H1 (cell line): ENCODE measurements around the gene PRKCI. TPM values are rescaled to one million over a fixed set of nuclear protein-coding genes. Genes with fewer than 3 reads are reported as not detected.
A peak's percentile ranks its signal among the peaks of the same experiment; 100 is the strongest.

Experiments
- PHF8 ChIP-seq: fragments of 200-600 bp; sonication (generic); conservative IDR thresholded peaks from 2 replicates; pipeline ENCODE4 v1.7.1; 2012; ENCODE audit warnings: low read depth, mild to moderate bottlenecking, inconsistent platforms, low read length, moderate library complexity
- polyA plus RNA-seq, 7 experiments: library from polyadenylated mRNA; depleted of rRNA in 3 of 7; stranded (reverse) in 5 of 7; unstranded in 2 of 7; fragments of >200 nt in 5 of 7; fragments of 200-250 nt in 2 of 7; gene quantifications; 1 replicate in 5 of 7; 2 replicates in 1 of 7; 4 replicates in 1 of 7; pipeline versions ENCODE4 v1.2.1 to v1.2.3, GENCODE V29; 2011 to 2013; ENCODE audit warnings: missing spikeins in 2 of 7, mixed read lengths in 2 of 7
- total RNA-seq: library from RNA; stranded (reverse); fragmentation: NEBNext Ultra II Directional; extraction: Animal tissue kit (Norgen Biotek cat#: 25700); gene quantifications from 2 replicates; pipeline ENCODE4 v1.2.1, GENCODE V29; 2021

Gene PRKCI
- total and polyA plus RNA-seq, 2 of the 8 experiments (the other 6 are each of a cell fraction or from before 2014, with no cell fraction given): 24.3 to 100.0 TPM

GRCh38 chr3:170222647-170223541 is 670 bp downstream of the PRKCI start (continued):
- peak; percentile 45; the same call in 1 of the 2 replicates for TF ChIP-seq PHF8
